Activated CD8-positive, alpha-beta T cell treated with anti-CD3 and anti-CD28 coated beads, Interleukin-2, amount 10 ng/mL, durations not matched to agents 7 days and 5 days (primary cell): Measurements from ENCODE around the gene ANGPTL7. TPM values are rescaled to one million over a fixed set of nuclear protein-coding genes. Genes with fewer than 3 reads are reported as not detected.

Experiments used
- ATAC-seq: fragments of 150-1000 bp; cut with Tn5 transposase; one replicate; pipeline ENCODE4 v1.10.0; 2021; ENCODE audit warnings: moderate library complexity
- CTCF ChIA-PET: fragments of 350-600 bp; sonication (Branson Sonifier 250); formaldehyde crosslinking; loops from one replicate; lab custom pipeline; 2021; ENCODE audit warnings: antibody characterized with exemption; lab: Charles Lee
- POLR2A ChIA-PET: fragments of 350-600 bp; sonication (Branson Sonifier 250); formaldehyde crosslinking; loops from one replicate; lab custom pipeline; 2021; ENCODE audit warnings: antibody characterized with exemption; lab: Charles Lee
- DNase-seq: peaks from one replicate; pipeline ENCODE4 v3.0.0-alpha.2; 2020
- H3K27ac Mint-ChIP-seq: one replicate; pipeline ENCODE4 v1.8.0; 2021; ENCODE audit warnings: mild to moderate bottlenecking, mixed read lengths
- H3K27me3 Mint-ChIP-seq: one replicate; pipeline ENCODE4 v1.8.0; 2021; ENCODE audit warnings: low read depth, mixed read lengths
- H3K36me3 Mint-ChIP-seq: one replicate; pipeline ENCODE4 v1.8.0; 2021; ENCODE audit warnings: low read depth, mixed read lengths
- H3K4me1 Mint-ChIP-seq: one replicate; pipeline ENCODE4 v1.8.0; 2021; ENCODE audit warnings: low read depth, mixed read lengths
- H3K4me3 Mint-ChIP-seq: one replicate; pipeline ENCODE4 v1.8.0; 2021; ENCODE audit warnings: mild to moderate bottlenecking, mixed read lengths
- H3K9me3 Mint-ChIP-seq: one replicate; pipeline ENCODE4 v1.8.0; 2022; ENCODE audit warnings: mixed read lengths; ENCODE audit not compliant: insufficient read depth
- total RNA-seq, 2 experiments: library from RNA; stranded (reverse); gene quantifications; one replicate each; pipeline ENCODE4 v1.2.3, GENCODE V29; 2021

The ANGPTL7 gene
- total RNA-seq, 2 experiments from 2014 or later, result not detected

GRCh38 chr1:11211461-11211860 is 22.3 kb downstream of the ANGPTL7 start:
- Mint-ChIP-seq H3K9me3 (no peaks in the 10 kb centered on the region), H3K4me1 (no peaks in the 10 kb centered on the region), H3K27ac (no peak overlapping the region), H3K36me3 (peaks cover 50% of the 10 kb centered on the region), H3K27me3 (no peaks in the 10 kb centered on the region), H3K4me3 (no peak overlapping the region)
- DNase-seq (no peak), ATAC-seq (no peak)
- ChIA-PET CTCF (interaction anchor here (0.9 to 2.4 kb wide), 2 partner anchors 28 to 174 kb away, joined by 3 to 14 read pairs; no protein-coding TSS in a partner anchor), POLR2A (no interaction called here)

GRCh38 chr1:11211925-11212587 is 22.9 kb downstream of the ANGPTL7 start:
- CTCF ChIA-PET, result interaction anchor here (0.9 to 2.4 kb wide), 2 partner anchors 29 to 174 kb away, joined by 3 to 14 read pairs; no protein-coding TSS in a partner anchor
- no peak for ATAC-seq
- POLR2A ChIA-PET, result no interaction called here

DNA sequence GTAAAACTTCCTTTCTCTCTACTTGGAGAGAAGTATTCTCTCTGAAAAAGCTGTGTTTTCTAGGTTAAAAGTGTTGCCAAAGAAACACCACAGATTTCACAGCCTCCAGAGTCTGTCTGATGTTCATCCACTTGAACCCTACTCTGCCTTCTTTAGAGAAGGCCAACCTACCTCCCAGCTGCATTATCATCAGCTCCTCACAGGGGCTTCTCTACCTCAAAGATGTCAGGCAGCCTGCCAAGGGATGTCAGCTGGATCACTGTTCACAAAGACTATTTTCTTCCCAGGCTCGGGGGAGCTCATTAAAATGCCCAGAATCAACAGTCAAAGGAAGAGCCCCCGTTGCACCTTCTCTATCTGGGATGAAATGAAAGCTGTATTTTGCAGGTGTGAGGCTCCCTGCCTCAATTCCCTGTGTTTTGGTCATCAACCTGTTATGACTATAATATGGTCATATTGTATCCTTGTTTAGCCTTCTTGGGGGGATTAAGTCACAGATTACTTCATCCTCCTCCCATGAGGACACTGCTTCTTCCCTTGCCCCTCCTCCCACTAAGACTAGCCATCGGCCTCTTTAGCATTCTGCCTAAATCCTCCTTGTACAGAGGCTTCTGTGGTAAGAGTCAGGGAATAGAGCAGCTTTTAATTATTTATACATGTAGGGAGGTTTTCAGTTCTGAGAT is 25.7 kb downstream of the ANGPTL7 start:
- CTCF ChIA-PET, result interaction anchor here (0.9 kb wide), 1 partner anchor 177 kb away, joined by 3 read pairs; no protein-coding TSS in a partner anchor
- Mint-ChIP-seq H3K4me1 (no peaks in the 10 kb centered on the region), H3K4me3 (no peak overlapping the region), H3K27me3 (no peaks in the 10 kb centered on the region), H3K27ac (no peak overlapping the region), H3K9me3 (no peaks in the 10 kb centered on the region), H3K36me3 (peaks cover 57% of the 10 kb centered on the region)
- DNase-seq, result no peak
- no peak for ATAC-seq
- POLR2A ChIA-PET, result interaction anchor here (1.2 kb wide), 1 partner anchor 9 kb away, joined by 4 read pairs; no protein-coding TSS in a partner anchor

More at GRCh38 chr1:11211925-11212587, 22.9 kb downstream of the ANGPTL7 start:
- no peak for DNase-seq
- Mint-ChIP-seq H3K4me1 (no peaks in the 10 kb centered on the region), H3K9me3 (no peaks in the 10 kb centered on the region), H3K27ac (no peak overlapping the region), H3K36me3 (peaks cover 53% of the 10 kb centered on the region), H3K27me3 (no peaks in the 10 kb centered on the region), H3K4me3 (no peak overlapping the region)

DNA sequence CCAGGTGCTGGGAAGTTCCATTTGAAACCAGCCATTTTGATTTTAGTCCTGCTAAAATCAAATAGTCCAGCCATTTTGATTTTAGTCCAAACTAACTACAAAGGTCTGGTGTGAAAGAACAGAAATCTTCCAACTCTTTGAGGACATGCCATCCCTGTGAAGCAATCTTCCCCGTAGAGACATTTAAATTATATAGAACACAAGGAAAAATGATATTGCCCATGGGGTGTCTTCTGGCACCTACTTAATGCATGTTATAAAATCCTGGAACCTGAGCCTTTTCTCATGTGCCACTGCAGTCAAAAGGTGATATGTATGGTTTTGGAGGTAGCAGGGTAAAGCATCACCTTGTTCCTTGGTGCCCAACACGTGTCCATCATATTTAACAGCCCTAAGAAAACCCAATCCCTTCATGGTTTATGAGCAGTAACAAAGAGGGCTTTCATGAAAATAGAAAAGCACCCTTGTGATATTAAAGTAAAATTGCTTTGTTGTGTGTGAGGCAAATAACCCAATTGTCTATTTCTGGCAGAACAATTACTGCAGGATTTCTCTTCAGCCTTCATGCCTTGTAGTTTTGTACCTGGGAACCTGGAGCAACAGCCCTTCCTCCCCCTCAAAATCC is 26.3 kb downstream of the ANGPTL7 start:
- Mint-ChIP-seq H3K27ac (peak overlapping the region; percentile 41), H3K4me3 (no peak overlapping the region), H3K36me3 (peaks cover 59% of the 10 kb centered on the region), H3K4me1 (no peaks in the 10 kb centered on the region), H3K27me3 (no peaks in the 10 kb centered on the region), H3K9me3 (no peaks in the 10 kb centered on the region)
- CTCF ChIA-PET, result interaction anchor here (0.9 kb wide), 1 partner anchor 178 kb away, joined by 3 read pairs; no protein-coding TSS in a partner anchor
- ATAC-seq, result no peak
- no peak for DNase-seq
- POLR2A ChIA-PET, result interaction anchor here (1.2 kb wide), 1 partner anchor 9 kb away, joined by 4 read pairs; no protein-coding TSS in a partner anchor

- Mint-ChIP-seq H3K4me3 (no peak overlapping the region), H3K36me3 (peaks cover 58% of the 10 kb centered on the region), H3K9me3 (no peaks in the 10 kb centered on the region), H3K4me1 (no peaks in the 10 kb centered on the region), H3K27ac (peak overlapping the region; percentile 41), H3K27me3 (no peaks in the 10 kb centered on the region)
- ChIA-PET CTCF (interaction anchor here (1.4 kb wide), 1 partner anchor 179 kb away, joined by 4 read pairs; no protein-coding TSS in a partner anchor), POLR2A (interaction anchor here (1.3 kb wide), 1 partner anchor 156 kb away, joined by 5 read pairs; the partner anchor contains the start of gene SRM)
- ATAC-seq (no peak), DNase-seq (no peak)
Observed at GRCh38 chr1:11216074-11216473, 26.9 kb downstream of the ANGPTL7 start.

- H3K36me3 Mint-ChIP-seq, result peaks cover 66% of the 10 kb centered on the region
Observed at GRCh38 chr1:11227106-11228077, 38.2 kb downstream of the ANGPTL7 start.

DNA sequence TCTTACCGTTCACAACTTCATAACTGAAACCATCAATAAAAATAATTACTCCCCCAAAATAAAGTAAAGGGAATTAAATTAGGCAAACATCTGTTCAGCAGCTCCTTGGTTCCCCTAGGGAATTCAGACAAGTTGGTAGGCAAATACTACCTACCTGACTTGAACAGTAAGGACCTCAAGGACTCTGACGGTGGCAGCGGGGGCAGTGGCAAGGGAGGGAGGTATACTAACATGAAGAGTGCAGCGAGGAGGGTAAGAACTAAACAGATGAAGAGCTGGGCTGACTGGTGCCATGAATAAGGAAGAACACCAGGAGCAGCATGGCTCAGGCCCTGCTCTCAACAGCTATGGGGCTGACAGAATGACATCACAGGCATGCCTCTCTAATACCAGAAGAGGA is 40.0 kb downstream of the ANGPTL7 start:
- H3K27ac Mint-ChIP-seq, result peak overlapping the region; percentile 14
- DNase-seq, result no peak
- ChIA-PET POLR2A (interaction anchor here (0.6 kb wide), 1 partner anchor 679 kb away, joined by 3 read pairs; no protein-coding TSS in a partner anchor), CTCF (interaction anchor here (0.7 to 1.6 kb wide), 4 partner anchors 13 to 192 kb away, joined by 3 to 8 read pairs (median 3); no protein-coding TSS in a partner anchor)
- H3K4me1 Mint-ChIP-seq, result peaks cover 23% of the 10 kb centered on the region
- peaks cover 73% of the 10 kb centered on the region for H3K36me3 Mint-ChIP-seq
- no peak overlapping the region for H3K4me3 Mint-ChIP-seq
- ATAC-seq, result no peak
- H3K9me3 Mint-ChIP-seq, result no peaks in the 10 kb centered on the region
- H3K27me3 Mint-ChIP-seq, result no peaks in the 10 kb centered on the region

More at GRCh38 chr1:11227106-11228077, 38.2 kb downstream of the ANGPTL7 start:
- CTCF ChIA-PET, result interaction anchor here (1.2 to 4.6 kb wide), 3 partner anchors 14 to 190 kb away, joined by 3 to 22 read pairs (median 3); no protein-coding TSS in a partner anchor
- DNase-seq (no peak), ATAC-seq (peak; percentile 64)
- POLR2A ChIA-PET, result no interaction called here
- H3K4me1 Mint-ChIP-seq, result peaks cover 23% of the 10 kb centered on the region
- H3K9me3 Mint-ChIP-seq, result no peaks in the 10 kb centered on the region
- H3K27ac Mint-ChIP-seq, result peak overlapping the region; percentile 72
- peak overlapping the region; percentile 27 for H3K4me3 Mint-ChIP-seq
- H3K27me3 Mint-ChIP-seq, result no peaks in the 10 kb centered on the region

DNA sequence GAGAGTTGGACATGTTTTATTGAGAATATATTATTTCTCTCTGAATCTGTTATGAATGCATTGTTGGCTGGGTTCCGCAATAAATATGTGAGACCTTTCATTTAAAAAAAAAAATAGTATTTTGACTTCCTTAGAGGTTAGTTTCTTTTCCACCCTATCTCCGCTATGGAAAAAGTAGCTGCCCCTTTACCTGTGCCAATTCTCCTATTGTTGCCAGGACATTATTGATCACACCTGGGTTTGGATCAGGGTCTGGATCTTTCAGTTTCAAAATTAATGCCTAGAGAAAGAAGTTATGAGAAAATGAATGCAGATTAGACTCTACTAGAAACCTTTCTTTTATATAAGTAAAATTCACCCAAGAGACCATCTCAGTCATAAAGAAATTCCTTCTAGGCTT is 44.1 kb downstream of the ANGPTL7 start:
- Mint-ChIP-seq H3K27me3 (no peaks in the 10 kb centered on the region), H3K27ac (no peak overlapping the region), H3K9me3 (no peaks in the 10 kb centered on the region), H3K4me1 (peaks cover 16% of the 10 kb centered on the region), H3K4me3 (no peak overlapping the region), H3K36me3 (peaks cover 74% of the 10 kb centered on the region)
- ChIA-PET POLR2A (interaction anchor here (0.6 kb wide), 1 partner anchor 131 kb away, joined by 3 read pairs; no protein-coding TSS in a partner anchor), CTCF (interaction anchor here (0.8 to 3.0 kb wide), 3 partner anchors 9 to 412 kb away, joined by 3 to 10 read pairs (median 5); no protein-coding TSS in a partner anchor)
- DNase-seq (no peak), ATAC-seq (no peak)

- H3K27ac Mint-ChIP-seq, result peak overlapping the region; percentile 61
- no peaks in the 10 kb centered on the region for H3K27me3 Mint-ChIP-seq
- peaks cover 11% of the 10 kb centered on the region for H3K4me1 Mint-ChIP-seq
- POLR2A ChIA-PET, result no interaction called here
- H3K9me3 Mint-ChIP-seq, result no peaks in the 10 kb centered on the region
- no peak overlapping the region for H3K4me3 Mint-ChIP-seq
- no peak for ATAC-seq
- peaks cover 62% of the 10 kb centered on the region for H3K36me3 Mint-ChIP-seq
- CTCF ChIA-PET, result interaction anchor here (0.9 to 3.6 kb wide), 3 partner anchors 14 to 200 kb away, joined by 3 to 18 read pairs (median 3); no protein-coding TSS in a partner anchor
- DNase-seq, result no peak
Observed at GRCh38 chr1:11237356-11237755, 48.2 kb downstream of the ANGPTL7 start.

DNA sequence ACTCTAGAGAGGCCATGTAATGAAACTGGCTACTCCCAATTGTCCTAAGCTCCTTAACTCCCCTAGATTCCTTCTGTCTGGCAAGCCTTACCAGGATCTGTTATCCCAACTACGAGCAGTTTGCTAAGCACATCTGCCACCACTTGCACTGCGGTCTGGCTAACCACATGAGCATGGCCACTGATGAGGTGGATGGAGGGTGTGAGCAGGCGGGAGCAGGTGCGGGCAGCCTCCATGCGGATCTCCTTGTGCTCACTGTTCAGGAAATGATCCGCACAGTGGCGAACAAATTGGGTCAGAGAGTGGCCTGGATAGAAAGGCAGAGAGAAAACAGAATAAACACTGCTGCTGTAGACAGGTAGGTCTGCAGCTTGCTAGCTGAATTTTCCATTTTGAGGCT is 49.2 kb downstream of the ANGPTL7 start:
- no peak overlapping the region for H3K27ac Mint-ChIP-seq
- ATAC-seq, result no peak
- peaks cover 62% of the 10 kb centered on the region for H3K36me3 Mint-ChIP-seq
- H3K4me3 Mint-ChIP-seq, result no peak overlapping the region
- H3K27me3 Mint-ChIP-seq, result no peaks in the 10 kb centered on the region
- DNase-seq, result no peak
- ChIA-PET POLR2A (no interaction called here), CTCF (interaction anchor here (0.9 to 3.6 kb wide), 3 partner anchors 13 to 201 kb away, joined by 3 to 18 read pairs (median 3); no protein-coding TSS in a partner anchor)
- H3K4me1 Mint-ChIP-seq, result peaks cover 11% of the 10 kb centered on the region
- H3K9me3 Mint-ChIP-seq, result no peaks in the 10 kb centered on the region
